Urinary bladder (tissue), 4 donors: ENCODE results near the gene NIM1K. TPM values are rescaled to one million over a fixed set of nuclear protein-coding genes. Genes with fewer than 3 reads are reported as not detected.
"Not testable (repeated sequence)": the region's sequence is repeated elsewhere in the genome, so short reads cannot be mapped to it uniquely, and the experiment has no call there.

Source experiments
- DNase-seq: peaks from one replicate; pipeline ENCODE4 v3.0.0-alpha.2; 2015; ENCODE audit errors: extremely low spot score
- H3K27ac ChIP-seq: one replicate; pipeline ENCODE4 v1.5.1; 2013; ENCODE audit warnings: low read depth, mild to moderate bottlenecking, moderate library complexity
- H3K36me3 ChIP-seq: one replicate; pipeline ENCODE4 v1.6.1; 2013; ENCODE audit warnings: mild to moderate bottlenecking, moderate library complexity; ENCODE audit not compliant: insufficient read depth
- H3K4me1 ChIP-seq: one replicate; pipeline ENCODE4 v1.6.1; 2013; ENCODE audit warnings: mild to moderate bottlenecking, moderate library complexity; ENCODE audit not compliant: insufficient read depth
- H3K4me3 ChIP-seq: one replicate; pipeline ENCODE4 v1.5.1; 2013; ENCODE audit warnings: low read depth, low read length
- WGBS: extraction: QIAGEN DNeasy Blood & Tissue Kit; methylation state at CpG from one replicate; pipeline ENCODE4 v1.1.7; 2013; 5-methylcytosine and 5-hydroxymethylcytosine counted together
- polyA plus RNA-seq: library from polyadenylated mRNA; stranded (reverse); fragments of 200-250 nt; gene quantifications from one replicate; pipeline ENCODE4 v1.2.3, GENCODE V29; 2013
- total RNA-seq: library from RNA; depleted of rRNA; stranded (reverse); fragments of >200 nt; gene quantifications from one replicate; pipeline ENCODE4 v1.2.3, GENCODE V29; 2014
- donor health status: healthy with polysubstance abuse.
- donor health status: healthy.

NIM1K gene
- total and polyA plus RNA-seq, 2 donors = 0.53 to 1.3 TPM

DNA sequence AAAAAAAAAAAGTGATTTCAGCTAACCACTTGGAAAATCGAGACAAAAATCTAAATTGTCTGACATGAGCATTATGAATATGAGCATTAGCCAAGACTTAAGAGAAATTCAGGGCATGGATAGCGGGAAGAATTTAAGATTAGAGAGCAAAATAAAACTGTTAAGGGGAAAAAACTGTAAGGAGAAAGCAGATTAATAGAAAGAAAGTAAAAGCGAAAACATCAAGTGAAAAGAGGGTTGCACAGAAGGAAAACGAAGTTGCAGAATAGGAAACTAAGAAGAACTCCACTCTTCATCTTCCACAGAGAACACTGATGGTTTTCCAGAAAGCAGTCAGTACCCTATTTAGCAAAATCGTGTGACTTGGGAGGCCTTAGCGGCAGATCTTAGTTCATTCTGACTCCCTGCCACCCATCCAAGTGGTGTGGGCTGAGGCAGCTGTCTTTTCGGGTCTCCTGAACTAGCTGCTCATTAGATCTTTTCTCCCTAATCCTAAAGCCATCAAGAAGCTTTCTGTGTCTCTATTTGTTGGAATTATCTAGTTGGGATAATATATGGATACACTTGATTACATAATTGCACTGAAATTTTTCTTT is 3.7 kb downstream of the NIM1K start:
- peaks cover 3% of the 10 kb centered on the region for H3K36me3 ChIP-seq
- H3K27ac ChIP-seq = no peak overlapping the region
- 79% methylated on average over 7 of the region's 7 CpGs for WGBS
- H3K4me1 ChIP-seq = no peaks in the 10 kb centered on the region
- DNase-seq = no peak
- H3K4me3 ChIP-seq = no peak overlapping the region

DNA sequence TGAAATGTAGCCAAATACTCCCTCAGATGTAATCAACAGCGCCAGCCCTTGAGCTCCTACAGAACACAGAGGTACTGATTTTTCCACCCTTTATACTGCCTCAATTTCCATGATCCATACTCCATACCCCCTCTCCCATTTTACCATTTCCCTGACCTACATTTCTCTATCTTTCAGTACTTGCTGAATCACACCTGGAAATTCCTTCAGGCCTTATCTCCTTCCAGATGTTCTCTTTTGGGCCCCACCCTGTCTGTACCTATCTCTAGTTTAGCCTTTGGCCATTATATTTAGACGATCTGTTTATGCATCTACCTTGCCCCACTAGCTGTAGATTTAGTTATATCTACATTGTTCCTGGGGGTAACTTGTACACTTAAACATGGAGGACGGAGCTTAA is 5.5 kb downstream of the NIM1K start:
- peaks cover 3% of the 10 kb centered on the region for H3K36me3 ChIP-seq
- 53% methylated on average over 3 of the region's 3 CpGs for WGBS
- no peaks in the 10 kb centered on the region for H3K4me1 ChIP-seq

DNA sequence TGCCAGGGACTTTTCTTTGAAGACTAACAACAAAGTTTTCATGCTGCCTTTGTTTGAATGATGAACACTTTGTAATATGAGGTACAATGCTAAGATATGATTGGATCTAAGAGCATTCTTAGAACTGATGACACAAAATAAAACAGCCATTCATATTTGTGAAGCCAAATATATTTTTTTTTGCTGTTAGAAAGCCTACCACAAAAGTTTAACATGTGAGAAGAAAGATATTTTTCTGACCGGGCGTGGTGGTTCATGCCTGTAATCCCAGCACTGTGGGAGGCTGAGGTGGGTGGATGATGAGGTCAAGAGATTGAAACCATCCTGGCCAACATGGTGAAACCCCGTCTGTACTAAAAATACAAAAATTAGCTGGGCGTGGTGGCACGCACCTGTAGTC is 9.4 kb downstream of the NIM1K start:
- H3K27ac ChIP-seq, H3K4me1 ChIP-seq, H3K4me3 ChIP-seq, DNase-seq, H3K36me3 ChIP-seq: not testable (repeated sequence)
- 87% methylated on average over 5 of the region's 5 CpGs for WGBS

More for the DNA sequence above, 5.5 kb downstream of the NIM1K start:
- no peak for DNase-seq
- H3K4me3 ChIP-seq = no peak overlapping the region
- H3K27ac ChIP-seq = no peak overlapping the region

DNA sequence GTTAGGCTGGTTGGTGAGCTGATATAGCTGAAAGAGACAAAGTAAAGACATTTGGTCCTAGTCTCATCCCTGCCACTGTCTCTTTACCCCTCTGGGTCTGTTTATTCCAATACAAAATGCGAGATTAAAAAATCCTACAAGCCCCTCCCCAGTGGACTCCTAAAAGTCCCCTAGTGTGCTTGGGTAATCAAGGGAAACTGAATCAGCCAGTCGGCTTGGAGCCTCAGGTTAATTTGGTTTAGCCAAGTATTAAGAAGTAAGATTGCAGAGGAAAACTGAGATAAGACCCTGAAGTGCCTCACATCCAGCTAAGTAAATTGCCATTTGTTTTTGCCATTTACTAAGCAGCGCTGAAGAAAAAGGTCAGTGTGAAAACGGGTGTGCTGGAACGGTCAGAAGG is 10.4 kb downstream of the NIM1K start:
- Histone ChIP-seq H3K27ac (no peak overlapping the region), H3K4me3 (no peak overlapping the region), H3K4me1 (no peaks in the 10 kb centered on the region), H3K36me3 (peaks cover 3% of the 10 kb centered on the region)
- DNase-seq = no peak
- 52% methylated on average over 5 of the region's 5 CpGs for whole genome bisulfite sequencing

DNA sequence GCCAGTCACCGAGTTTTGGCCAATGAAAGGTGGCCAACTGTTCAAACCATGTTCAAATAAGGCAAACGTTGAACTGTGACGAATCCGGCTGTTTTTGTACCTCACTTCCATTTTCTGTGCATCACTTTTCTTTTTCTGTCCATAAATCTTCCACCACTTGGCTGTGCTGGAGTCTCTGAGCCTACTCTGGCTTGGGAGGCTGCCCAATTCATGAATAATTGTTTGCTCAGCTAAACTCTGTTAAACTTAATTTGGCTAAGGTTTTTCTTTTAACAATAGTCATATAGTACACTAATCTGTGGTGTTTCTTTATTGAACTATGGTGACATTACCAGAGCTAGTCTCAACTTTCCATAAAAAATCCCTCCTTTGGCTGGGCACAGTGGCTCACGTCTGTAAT is 11.3 kb downstream of the NIM1K start:
- WGBS = 85% methylated on average over 5 of the region's 5 CpGs
- H3K27ac ChIP-seq = no peak overlapping the region
- DNase-seq = no peak
- H3K4me3 ChIP-seq = no peak overlapping the region
- H3K36me3 ChIP-seq = peaks cover 3% of the 10 kb centered on the region
- H3K4me1 ChIP-seq = no peaks in the 10 kb centered on the region

DNA sequence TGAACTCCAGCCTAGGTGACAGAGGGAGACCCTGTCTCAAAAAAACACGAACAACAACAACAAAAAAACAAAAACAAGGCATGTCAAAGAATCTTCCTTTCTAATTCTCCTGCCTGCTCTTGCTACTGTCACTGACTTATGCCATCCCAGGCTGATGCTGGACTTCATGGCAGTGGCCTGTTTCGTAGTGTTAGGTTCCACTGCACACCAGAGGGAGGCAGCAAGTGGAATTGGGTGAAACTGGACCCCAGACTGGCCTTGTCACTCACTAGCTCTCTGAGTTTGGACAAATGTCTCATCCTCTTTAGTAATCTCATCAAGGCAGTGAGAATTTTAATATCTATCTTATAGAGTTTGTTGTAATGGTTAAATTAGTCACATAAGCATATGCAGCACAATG is 12.9 kb downstream of the NIM1K start:
- H3K4me1 ChIP-seq = no peaks in the 10 kb centered on the region
- H3K4me3 ChIP-seq = no peak overlapping the region
- peaks cover 3% of the 10 kb centered on the region for H3K36me3 ChIP-seq
- no peak overlapping the region for H3K27ac ChIP-seq
- WGBS = 79% methylated on average over 2 of the region's 2 CpGs
- DNase-seq = no peak

DNA sequence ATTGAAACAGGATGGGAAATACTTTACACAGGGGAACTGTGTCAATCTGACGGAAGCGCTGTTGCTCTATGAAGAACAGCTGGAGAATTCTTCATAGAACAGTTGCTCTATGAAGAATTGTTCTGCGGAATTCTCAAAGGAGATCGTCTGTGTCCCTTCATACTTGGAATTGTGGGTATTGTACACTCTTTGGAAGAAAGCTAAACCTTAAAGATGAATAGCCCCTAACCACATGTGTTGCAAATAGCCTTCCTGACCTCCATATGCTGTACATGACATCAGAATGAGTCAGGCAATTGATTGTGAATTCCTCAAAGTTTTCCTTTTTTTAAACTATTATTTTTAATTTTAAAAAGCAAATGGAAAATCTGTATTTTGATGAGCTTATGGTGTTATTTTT is 15.6 kb downstream of the NIM1K start:
- Histone ChIP-seq H3K4me1 (no peaks in the 10 kb centered on the region), H3K4me3 (no peak overlapping the region), H3K36me3 (no peaks in the 10 kb centered on the region), H3K27ac (no peak overlapping the region)
- no peak for DNase-seq
- 75% methylated on average over 4 of the region's 4 CpGs for WGBS

DNA sequence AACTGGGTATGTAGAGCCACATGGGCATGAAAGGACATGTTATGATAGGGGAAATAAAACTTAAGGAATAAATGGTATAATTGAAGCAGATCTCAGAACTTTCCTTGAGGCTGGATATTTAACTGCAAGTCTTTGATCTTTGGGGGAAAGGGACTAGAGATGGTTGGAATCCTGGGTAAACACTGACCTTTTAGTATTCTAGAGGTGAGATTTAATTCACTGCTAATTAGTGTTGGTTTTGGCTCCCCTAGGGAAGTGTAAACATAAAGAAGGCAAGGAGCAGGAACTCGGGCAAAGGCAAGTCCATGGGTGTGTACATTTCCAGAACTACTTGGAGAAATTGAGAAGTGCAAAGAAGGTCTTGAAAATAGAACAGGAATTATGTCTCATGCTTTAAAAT is 16.6 kb downstream of the NIM1K start:
- Histone ChIP-seq H3K36me3 (no peaks in the 10 kb centered on the region), H3K27ac (no peak overlapping the region), H3K4me1 (no peaks in the 10 kb centered on the region), H3K4me3 (no peak overlapping the region)
- WGBS = 7% methylated on average over 1 of the region's 1 CpG
- DNase-seq = no peak

DNA sequence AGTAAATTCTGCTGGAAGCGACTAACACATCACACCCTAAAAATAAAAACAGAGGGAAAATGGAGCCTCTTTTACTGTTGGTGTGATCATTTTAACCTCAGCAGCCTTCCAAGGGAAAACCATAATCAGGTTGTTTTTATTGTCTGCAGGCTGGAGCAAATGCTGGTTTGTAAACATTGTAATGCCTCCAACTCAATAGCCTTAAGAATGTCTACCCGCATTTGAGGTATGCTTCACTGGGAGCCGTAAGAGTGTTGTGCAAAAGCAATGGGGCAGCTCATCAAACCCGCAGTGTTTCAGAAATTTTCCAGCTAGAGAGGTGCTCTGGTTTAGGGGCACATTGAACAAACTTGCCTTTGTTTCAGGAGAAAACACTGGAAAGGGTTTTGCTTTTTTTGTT is 17.0 kb downstream of the NIM1K start:
- H3K27ac ChIP-seq = no peak overlapping the region
- H3K36me3 ChIP-seq = no peaks in the 10 kb centered on the region
- H3K4me3 ChIP-seq = no peak overlapping the region
- DNase-seq = no peak
- no peaks in the 10 kb centered on the region for H3K4me1 ChIP-seq
- whole genome bisulfite sequencing = 61% methylated on average over 4 of the region's 4 CpGs

DNA sequence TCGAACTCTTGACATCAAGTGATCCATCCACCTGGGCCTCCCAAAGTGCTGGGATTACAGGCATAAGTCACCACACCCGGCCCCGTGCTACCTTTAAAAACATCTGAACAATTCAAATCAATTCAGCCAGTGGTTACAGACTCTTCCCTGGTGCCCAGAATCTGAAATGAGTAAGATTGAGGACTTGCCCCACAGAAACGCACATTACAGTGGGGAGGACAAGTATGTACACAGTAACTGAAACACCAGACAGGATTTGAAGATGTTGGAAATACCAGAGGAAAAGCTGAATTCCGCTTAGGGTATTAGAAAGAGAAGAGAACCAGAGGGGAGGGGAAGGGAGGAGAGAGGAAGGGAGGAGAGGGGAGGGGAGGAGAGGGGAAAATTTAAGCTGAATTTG is 17.8 kb downstream of the NIM1K start:
- DNase-seq = no peak
- H3K36me3 ChIP-seq = no peaks in the 10 kb centered on the region
- H3K4me3 ChIP-seq = no peak overlapping the region
- no peak overlapping the region for H3K27ac ChIP-seq
- WGBS = 74% methylated on average over 5 of the region's 5 CpGs
- no peaks in the 10 kb centered on the region for H3K4me1 ChIP-seq

DNA sequence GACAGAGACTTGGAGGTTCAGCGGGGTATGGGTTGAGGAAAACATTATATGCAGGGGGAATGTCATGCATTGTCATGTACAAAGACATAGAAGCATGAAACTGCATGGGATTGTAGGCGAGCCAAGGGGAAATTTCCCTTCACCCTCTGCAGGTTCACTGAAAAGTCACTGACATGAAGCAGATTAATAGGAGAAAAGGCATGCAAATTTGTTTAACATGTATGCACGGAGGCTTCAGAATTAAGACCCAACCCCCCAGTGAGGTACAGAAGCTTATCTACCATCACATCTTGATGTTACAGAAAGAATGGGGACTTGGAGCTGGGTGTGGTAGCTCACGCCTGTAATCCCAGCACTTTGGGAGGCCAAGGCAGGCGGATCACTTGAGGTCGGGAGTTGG is 18.5 kb downstream of the NIM1K start:
- H3K36me3 ChIP-seq = no peaks in the 10 kb centered on the region
- no peak overlapping the region for H3K27ac ChIP-seq
- no peak for DNase-seq
- H3K4me3 ChIP-seq = no peak overlapping the region
- 59% methylated on average over 6 of the region's 6 CpGs for WGBS
- no peaks in the 10 kb centered on the region for H3K4me1 ChIP-seq

DNA sequence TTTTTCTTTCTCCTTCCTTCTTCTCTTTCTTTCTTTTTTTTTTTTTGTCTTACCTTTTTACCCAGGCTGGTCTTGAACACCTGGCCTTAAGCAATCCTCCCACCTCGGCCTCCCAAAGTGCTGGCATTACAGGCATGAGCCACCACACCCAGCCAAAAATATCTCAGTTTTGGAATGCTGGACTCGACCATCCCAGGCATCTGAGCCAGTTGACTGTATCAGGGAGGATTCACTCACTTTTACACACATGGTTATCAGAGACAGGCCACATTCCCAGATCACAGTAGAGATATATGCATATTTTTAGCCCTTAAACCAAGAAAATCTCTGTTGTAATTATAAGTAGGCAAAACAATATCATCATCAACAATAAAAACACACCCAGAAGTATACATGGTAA is 21.9 kb downstream of the NIM1K start:
- H3K4me3 ChIP-seq = no peak overlapping the region
- no peak overlapping the region for H3K27ac ChIP-seq
- no peaks in the 10 kb centered on the region for H3K4me1 ChIP-seq
- 65% methylated on average over 2 of the region's 2 CpGs for WGBS
- DNase-seq = no peak
- H3K36me3 ChIP-seq = no peaks in the 10 kb centered on the region

DNA sequence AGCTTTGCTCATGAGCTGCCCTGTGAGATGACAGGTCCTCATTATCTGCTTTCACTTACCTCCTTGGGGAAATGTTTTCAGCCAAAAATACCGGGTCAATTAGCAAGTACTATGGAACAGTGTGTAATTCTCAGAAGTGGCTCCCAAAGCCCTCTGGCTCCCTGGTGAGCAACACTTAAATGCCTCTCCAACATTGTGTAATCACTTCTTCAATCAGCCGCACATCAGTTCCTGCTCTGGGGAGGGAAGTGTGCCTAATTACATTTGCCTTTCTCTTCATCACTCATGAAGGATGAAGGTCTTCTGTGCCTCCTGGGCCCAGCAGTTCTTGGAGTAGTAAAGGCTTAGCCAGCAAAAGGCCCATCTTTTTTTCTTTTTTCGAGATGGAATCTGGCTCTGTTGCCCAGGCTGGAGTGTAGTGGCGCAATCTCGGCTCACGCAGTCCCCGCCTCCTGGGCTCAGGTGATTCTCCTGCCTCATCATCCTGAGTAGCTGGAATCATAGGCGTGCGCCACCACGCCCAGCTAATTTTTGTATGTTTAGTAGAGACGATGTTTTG is 23.1 kb downstream of the NIM1K start:
- H3K27ac ChIP-seq = no peak overlapping the region
- H3K4me3 ChIP-seq = no peak overlapping the region
- no peaks in the 10 kb centered on the region for H3K4me1 ChIP-seq
- no peaks in the 10 kb centered on the region for H3K36me3 ChIP-seq
- no peak for DNase-seq
- WGBS = 90% methylated on average over 11 of the region's 11 CpGs

DNA sequence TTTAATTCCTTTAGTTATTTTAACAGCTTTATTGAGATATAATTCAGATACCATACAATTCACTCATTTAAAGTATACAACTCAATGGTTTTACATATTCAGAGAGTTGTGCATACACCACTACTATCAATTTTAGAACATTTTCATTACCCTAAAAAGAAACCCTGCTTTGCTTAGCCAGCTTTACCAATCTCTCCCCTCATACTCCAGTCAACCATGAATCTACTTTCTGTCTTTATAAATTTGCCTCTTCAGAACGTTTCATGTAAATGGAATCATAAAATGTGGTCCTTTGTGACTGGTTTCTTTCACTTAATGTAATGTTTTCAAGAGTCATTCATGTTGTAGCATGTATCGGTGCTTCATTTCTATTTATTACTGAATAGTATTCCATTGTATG is 24.9 kb downstream of the NIM1K start:
- no peak overlapping the region for H3K27ac ChIP-seq
- no peaks in the 10 kb centered on the region for H3K4me1 ChIP-seq
- H3K36me3 ChIP-seq = no peaks in the 10 kb centered on the region
- H3K4me3 ChIP-seq = no peak overlapping the region
- no peak for DNase-seq
- WGBS = 70% methylated on average over 2 of the region's 2 CpGs

DNA sequence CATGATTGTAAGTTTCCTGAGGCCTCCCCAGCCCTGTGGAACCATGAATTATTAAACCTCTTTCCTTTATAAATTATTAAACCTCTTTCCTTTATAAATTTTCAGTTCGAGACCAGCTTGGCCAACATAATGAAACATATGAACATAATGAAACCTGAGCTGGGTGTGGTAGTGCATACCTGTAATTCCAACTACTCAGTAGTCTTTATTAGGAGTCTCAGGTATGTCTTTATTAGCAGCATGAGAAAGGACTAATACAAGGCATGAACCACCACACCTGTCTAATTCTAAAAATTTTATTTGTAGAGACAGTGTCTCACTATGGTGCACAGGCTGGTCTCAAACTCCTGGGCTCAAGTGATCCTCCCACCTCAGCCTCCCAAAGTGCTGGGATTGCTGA is 27.1 kb downstream of the NIM1K start:
- H3K27ac ChIP-seq = no peak overlapping the region
- 79% methylated on average over 1 of the region's 1 CpG for WGBS
- H3K4me1 ChIP-seq = no peaks in the 10 kb centered on the region
- no peak for DNase-seq
- H3K4me3 ChIP-seq = no peak overlapping the region
- no peaks in the 10 kb centered on the region for H3K36me3 ChIP-seq
